ENCODE measurements around the gene CNTD1.
"Not testable (repeated sequence)": the region's sequence is repeated elsewhere in the genome, so short reads cannot be mapped to it uniquely, and the experiment has no call there.

Gene CNTD1

GRCh38 chr17:42848093-42848492, 49.4 kb downstream of the CNTD1 start:
- DNase-seq: no peak

- no peak for DNase-seq
These were observed 50.4 kb downstream of the CNTD1 start for GRCh38 chr17:42849031-42849430.

GRCh38 chr17:42849451-42850181, 51.0 kb downstream of the CNTD1 start:
- no peak for DNase-seq

GRCh38 chr17:42850954-42851353, 52.3 kb downstream of the CNTD1 start, which contains the start of gene AOC3:
Gene AOC3, plus strand, starts transcription at chr17:42851199. Its CDS starts 145 bp downstream, at chr17:42851344.
- no peak for DNase-seq

GRCh38 chr17:42851371-42852240, 52.9 kb downstream of the CNTD1 start:
- DNase-seq: not testable (repeated sequence)

GRCh38 chr17:42852351-42852750, 53.7 kb downstream of the CNTD1 start:
- no peak for DNase-seq

- no peak for DNase-seq
These were observed 54.3 kb downstream of the CNTD1 start for GRCh38 chr17:42853004-42853403.

- DNase-seq: no peak
These were observed 54.9 kb downstream of the CNTD1 start for GRCh38 chr17:42853597-42853967.

GRCh38 chr17:42853968-42854790, 55.5 kb downstream of the CNTD1 start:
- no peak for DNase-seq

- DNase-seq: no peak
These were observed 56.5 kb downstream of the CNTD1 start for GRCh38 chr17:42855048-42855596.

GRCh38 chr17:42856093-42856492, 57.4 kb downstream of the CNTD1 start:
- not testable (repeated sequence) for DNase-seq

- not testable (repeated sequence) for DNase-seq
These were observed 57.9 kb downstream of the CNTD1 start for GRCh38 chr17:42856516-42856915.

- no peak for DNase-seq
These were observed 58.7 kb downstream of the CNTD1 start for GRCh38 chr17:42857389-42857788.
